ENCODE data around the gene WNT10A. TPM values are rescaled to one million over a fixed set of nuclear protein-coding genes. Genes with fewer than 3 reads are reported as not detected.
"Not testable (repeated sequence)": the region's sequence is repeated elsewhere in the genome, so short reads cannot be mapped to it uniquely, and the experiment has no call there.

WNT10A gene
- total RNA-seq, 6 experiments from 2014 or later: not detected

DNA sequence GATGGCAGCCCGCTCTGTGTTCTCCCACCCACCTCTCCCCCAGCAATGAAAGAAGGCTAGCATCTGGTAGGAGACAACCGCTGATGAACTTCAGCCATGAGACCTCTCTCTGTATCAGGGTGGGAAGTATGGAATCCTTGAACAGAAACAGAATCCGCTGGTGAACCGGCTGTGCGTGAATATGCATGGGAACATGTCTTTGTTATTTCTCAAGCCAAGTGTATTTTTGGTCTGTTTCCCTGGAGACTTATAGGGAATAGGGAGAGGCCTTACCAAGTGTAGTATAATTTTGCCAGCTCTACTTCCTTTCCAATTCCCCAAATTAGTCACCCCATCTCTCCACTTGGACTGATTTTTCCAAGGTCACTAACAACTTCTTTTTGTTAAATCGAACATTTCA, 30.1 kb downstream of the WNT10A start:
- H3K27me3 Mint-ChIP-seq (ENCODE audit: insufficient read depth): peaks cover 23% of the 10 kb centered on the region
- no peaks in the 10 kb centered on the region for H3K36me3 Mint-ChIP-seq (ENCODE audit: low read depth)
- TF ChIP-seq, protein P1, sequence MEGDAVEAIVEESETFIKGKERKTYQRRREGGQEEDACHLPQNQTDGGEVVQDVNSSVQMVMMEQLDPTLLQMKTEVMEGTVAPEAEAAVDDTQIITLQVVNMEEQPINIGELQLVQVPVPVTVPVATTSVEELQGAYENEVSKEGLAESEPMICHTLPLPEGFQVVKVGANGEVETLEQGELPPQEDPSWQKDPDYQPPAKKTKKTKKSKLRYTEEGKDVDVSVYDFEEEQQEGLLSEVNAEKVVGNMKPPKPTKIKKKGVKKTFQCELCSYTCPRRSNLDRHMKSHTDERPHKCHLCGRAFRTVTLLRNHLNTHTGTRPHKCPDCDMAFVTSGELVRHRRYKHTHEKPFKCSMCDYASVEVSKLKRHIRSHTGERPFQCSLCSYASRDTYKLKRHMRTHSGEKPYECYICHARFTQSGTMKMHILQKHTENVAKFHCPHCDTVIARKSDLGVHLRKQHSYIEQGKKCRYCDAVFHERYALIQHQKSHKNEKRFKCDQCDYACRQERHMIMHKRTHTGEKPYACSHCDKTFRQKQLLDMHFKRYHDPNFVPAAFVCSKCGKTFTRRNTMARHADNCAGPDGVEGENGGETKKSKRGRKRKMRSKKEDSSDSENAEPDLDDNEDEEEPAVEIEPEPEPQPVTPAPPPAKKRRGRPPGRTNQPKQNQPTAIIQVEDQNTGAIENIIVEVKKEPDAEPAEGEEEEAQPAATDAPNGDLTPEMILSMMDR (IDR thresholded peaks at IDR 0.05): no peak
- no peak for DNase-seq
- no peak overlapping the region for H3K27ac Mint-ChIP-seq
- no peaks in the 10 kb centered on the region for H3K4me1 Mint-ChIP-seq (ENCODE audit: low read depth)
- no peak overlapping the region for H3K4me3 Mint-ChIP-seq
- no peaks in the 10 kb centered on the region for H3K9me3 Mint-ChIP-seq

DNA sequence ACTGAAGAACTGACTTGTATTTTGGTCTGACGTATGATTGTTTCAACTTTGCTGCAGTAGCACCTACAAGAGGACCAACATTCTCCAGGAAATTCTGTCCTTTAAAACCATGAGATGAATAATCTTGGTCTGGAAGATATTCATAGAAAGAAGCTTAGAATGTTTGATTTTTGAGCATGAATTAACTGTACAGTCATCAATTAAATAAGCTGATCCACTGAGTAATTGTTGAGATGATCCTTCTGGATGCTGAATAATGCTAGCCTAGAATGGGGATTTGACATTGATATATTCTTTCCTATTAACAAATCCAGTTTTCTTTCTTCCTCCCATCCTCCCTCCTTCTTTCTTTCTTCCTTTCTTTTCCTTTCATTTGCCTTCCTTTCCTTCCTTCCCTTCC, 39.9 kb downstream of the WNT10A start:
- H3K27me3 Mint-ChIP-seq (ENCODE audit: insufficient read depth): peaks cover 25% of the 10 kb centered on the region

DNA sequence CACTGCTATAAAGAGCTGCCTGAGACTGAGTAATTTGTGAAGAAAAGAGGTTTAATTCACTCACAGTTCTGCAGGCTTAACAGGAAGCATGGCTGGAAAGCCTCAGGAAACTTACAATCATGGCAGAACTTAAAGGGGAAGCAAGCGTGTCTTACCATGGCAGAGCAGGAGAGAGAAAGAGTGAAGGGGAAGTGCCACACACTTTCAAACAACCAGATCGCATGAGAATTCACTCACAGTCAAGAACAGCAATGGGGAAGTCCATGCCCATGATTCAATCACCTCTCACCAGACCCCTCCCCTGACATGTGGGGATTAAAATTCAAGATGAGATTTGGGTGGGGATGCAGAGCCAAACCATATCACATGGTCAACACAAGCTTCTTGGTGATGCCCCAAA, 44.1 kb downstream of the WNT10A start:
- Mint-ChIP-seq H3K9me3 (no peaks in the 10 kb centered on the region), H3K4me1 (ENCODE audit: low read depth) (no peaks in the 10 kb centered on the region), H3K4me3 (no peak overlapping the region), H3K27ac (no peak overlapping the region), H3K36me3 (ENCODE audit: low read depth) (no peaks in the 10 kb centered on the region), H3K27me3 (ENCODE audit: insufficient read depth) (peaks cover 31% of the 10 kb centered on the region)
- TF ChIP-seq, protein P1 (IDR thresholded peaks at IDR 0.05): no peak
- DNase-seq: no peak

More for the DNA sequence above, 39.9 kb downstream of the WNT10A start:
- DNase-seq: no peak
- no peaks in the 10 kb centered on the region for H3K4me1 Mint-ChIP-seq (ENCODE audit: low read depth)
- H3K36me3 Mint-ChIP-seq (ENCODE audit: low read depth): no peaks in the 10 kb centered on the region
- TF ChIP-seq, protein P1 (IDR thresholded peaks at IDR 0.05): no peak
- no peaks in the 10 kb centered on the region for H3K9me3 Mint-ChIP-seq
- no peak overlapping the region for H3K27ac Mint-ChIP-seq
- no peak overlapping the region for H3K4me3 Mint-ChIP-seq

DNA sequence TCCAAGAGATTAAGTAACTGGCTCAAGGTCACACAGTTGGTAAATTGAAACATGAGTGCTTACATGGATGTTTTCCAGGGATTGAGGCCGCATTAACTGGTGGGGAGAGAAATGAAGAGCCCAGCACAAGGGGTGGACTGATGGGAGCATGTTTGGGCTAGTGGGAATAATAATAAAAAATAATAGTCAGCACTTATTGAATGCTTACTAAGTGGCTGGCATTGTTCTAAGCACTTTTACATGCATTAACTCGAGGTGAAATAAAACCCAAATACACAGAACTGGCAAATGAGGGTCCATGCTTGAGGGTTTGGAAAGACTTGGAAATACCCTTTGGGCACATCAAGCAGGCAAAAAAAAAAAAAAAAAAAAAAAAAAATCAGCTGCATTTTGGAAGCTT, 44.8 kb downstream of the WNT10A start:
- Mint-ChIP-seq H3K9me3 (no peaks in the 10 kb centered on the region; the same call in 1 of the 2 replicates), H3K27me3 (ENCODE audit: insufficient read depth) (peaks cover 26% of the 10 kb centered on the region), H3K27ac (no peak overlapping the region), H3K4me3 (no peak overlapping the region), H3K36me3 (ENCODE audit: low read depth) (no peaks in the 10 kb centered on the region), H3K4me1 (ENCODE audit: low read depth) (no peaks in the 10 kb centered on the region)
- TF ChIP-seq, protein P1 (IDR thresholded peaks at IDR 0.05): no peak
- DNase-seq: no peak

DNA sequence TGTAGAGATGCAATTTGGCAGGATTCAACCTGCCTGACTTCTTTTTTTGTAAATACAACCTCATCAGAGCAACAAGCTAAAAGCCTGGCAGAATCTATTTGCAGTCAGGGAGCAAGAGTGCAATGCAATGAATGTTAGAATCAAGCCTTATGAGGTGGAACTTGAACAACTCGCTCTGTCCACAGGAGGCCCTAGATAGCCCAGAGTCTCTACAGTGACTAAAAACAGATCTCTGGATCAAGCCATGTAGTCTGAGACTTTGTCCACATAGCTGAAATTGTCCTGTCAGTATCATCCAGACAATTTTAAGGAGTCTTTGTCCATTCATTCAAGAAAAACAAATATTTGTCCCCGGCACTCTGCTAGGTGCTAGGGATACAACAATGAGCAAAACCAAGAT, 46.8 kb downstream of the WNT10A start:
- no peak for DNase-seq
- peaks cover 23% of the 10 kb centered on the region for H3K27me3 Mint-ChIP-seq (ENCODE audit: insufficient read depth)
- H3K27ac Mint-ChIP-seq: no peak overlapping the region
- no peaks in the 10 kb centered on the region; the same call in 1 of the 2 replicates for H3K9me3 Mint-ChIP-seq
- no peaks in the 10 kb centered on the region for H3K36me3 Mint-ChIP-seq (ENCODE audit: low read depth)
- TF ChIP-seq, protein P1 (IDR thresholded peaks at IDR 0.05): no peak
- H3K4me3 Mint-ChIP-seq: no peak overlapping the region
- H3K4me1 Mint-ChIP-seq (ENCODE audit: low read depth): no peaks in the 10 kb centered on the region

DNA sequence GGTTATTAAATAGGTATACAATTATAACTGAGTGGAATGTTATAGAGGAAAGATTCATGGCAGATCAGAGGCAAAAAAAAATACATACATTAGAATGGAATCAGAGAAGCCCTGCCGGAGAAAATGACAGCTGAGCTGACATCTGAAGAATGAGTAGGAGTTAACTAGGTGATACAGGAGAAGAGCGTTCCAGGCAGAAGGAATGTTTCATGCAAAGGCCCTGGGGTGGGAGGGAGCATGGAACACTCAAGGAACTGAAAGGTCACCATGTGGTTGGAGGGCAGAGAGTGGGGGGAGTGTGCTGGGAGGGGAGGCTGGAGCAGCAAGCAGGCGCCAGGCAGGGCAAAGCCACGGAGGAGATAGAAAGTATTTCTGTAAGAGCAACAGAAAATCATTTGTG, 47.2 kb downstream of the WNT10A start:
- H3K9me3 Mint-ChIP-seq: no peaks in the 10 kb centered on the region; the same call in 1 of the 2 replicates

DNA sequence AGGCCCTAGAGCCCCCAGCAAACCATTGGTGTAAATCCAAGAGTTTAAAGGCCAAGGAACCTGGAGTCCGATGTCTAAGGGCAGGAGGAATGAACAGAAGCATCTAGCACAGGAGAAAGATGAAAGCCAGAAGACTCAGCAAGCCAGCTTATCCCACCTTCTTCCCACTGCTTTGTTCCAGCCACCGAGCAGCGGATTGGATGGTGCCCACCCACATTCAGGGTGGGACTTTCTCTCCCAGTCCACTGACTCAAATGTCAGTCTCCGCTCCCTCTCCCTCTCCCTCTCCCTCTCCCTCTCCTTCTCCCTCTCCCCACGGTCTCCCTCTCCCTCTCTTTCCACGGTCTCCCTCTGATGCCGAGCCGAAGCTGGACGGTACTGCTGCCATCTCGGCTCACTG, 49.8 kb downstream of the WNT10A start:
- H3K27ac Mint-ChIP-seq; H3K4me1 Mint-ChIP-seq (ENCODE audit: low read depth); H3K4me3 Mint-ChIP-seq; H3K36me3 Mint-ChIP-seq (ENCODE audit: low read depth); H3K9me3 Mint-ChIP-seq; DNase-seq: not testable (repeated sequence)
- peaks cover 23% of the 10 kb centered on the region for H3K27me3 Mint-ChIP-seq (ENCODE audit: insufficient read depth)

More for the DNA sequence above, 47.2 kb downstream of the WNT10A start:
- no peak overlapping the region for H3K4me3 Mint-ChIP-seq
- no peak overlapping the region for H3K27ac Mint-ChIP-seq
- TF ChIP-seq, protein P1 (IDR thresholded peaks at IDR 0.05): no peak
- no peak for DNase-seq
- H3K36me3 Mint-ChIP-seq (ENCODE audit: low read depth): no peaks in the 10 kb centered on the region
- H3K4me1 Mint-ChIP-seq (ENCODE audit: low read depth): no peaks in the 10 kb centered on the region
- peaks cover 23% of the 10 kb centered on the region for H3K27me3 Mint-ChIP-seq (ENCODE audit: insufficient read depth)

DNA sequence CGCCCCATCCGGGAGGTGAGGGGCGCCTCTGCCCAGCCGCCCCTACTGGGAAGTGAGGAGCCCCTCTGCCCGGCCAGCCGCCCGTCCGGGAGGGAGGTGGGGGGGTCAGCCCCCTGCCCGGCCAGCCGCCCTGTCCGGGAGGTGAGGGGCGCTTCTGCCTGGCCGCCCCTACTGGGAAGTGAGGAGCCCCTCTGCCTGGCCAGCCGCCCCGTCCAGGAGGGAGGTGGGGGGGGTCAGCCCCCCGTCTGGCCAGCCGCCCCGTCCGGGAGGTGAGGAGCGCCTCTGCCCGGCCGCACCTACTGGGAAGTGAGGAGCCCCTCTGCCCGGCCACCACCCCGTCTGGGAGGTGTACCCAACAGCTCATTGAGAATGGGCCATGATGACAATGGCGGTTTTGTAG, 51.1 kb downstream of the WNT10A start:
- H3K9me3 Mint-ChIP-seq; H3K36me3 Mint-ChIP-seq (ENCODE audit: low read depth); DNase-seq; H3K4me3 Mint-ChIP-seq; H3K27ac Mint-ChIP-seq; H3K4me1 Mint-ChIP-seq (ENCODE audit: low read depth): not testable (repeated sequence)
- H3K27me3 Mint-ChIP-seq (ENCODE audit: insufficient read depth): peaks cover 26% of the 10 kb centered on the region
